Measurements from ENCODE around the gene CLDN19.

Gene CLDN19

DNA sequence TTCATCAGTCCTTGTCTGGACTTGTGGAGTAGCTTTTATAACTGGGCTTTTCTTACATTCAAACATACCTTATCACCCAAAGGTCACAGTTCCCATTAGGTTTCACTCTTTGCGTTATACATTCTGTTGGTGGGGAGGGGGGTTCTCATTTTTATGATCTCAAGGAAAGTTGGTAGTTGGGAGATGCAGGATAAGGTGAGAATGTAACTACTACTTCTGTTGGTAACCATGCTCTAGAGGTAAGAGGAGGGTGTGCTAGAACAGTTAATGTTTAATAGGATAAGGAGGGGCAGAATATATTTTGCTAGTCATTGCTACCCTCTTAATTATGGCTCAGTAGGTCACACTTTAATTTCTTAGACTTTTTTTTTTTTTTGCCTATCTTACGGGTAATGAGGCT, 47.1 kb downstream of the CLDN19 start:
- no peak for DNase-seq

DNA sequence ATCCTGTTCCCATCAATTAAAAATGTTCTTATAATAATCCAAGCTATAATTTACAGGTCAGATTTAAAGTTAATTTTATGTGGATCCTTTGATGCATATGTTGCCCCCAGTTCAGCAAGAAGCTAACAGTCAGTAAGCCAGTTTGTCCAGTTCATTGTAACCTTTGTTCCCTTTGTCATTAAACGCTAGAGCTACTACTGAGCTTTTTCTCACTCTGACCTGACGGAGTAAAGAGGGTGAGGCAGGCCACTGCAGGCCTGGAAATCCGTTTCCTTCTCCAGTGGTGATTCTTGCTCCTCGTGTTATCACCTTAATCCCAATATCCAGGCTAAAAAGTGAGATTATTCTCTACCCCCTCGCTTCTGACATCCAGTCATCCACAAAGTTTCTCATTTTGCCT, 47.6 kb downstream of the CLDN19 start:
- DNase-seq, result no peak

DNA sequence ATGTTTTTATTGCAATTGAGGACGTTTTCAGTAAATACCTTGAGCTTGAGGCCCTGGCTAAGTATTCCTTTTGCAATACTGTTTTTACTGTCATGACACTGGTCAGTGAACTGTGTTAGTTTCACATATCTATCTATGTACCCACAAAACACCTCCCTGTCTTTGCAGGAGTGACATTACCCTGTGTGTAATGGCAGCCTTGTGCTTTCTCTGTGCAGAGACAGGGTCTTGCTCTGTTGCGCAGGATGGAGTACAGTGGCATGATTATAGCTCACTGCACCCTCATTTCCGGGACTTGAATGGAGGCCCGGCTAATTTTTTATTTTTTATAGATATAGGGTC, 48.9 kb downstream of the CLDN19 start:
- no peak for DNase-seq

DNA sequence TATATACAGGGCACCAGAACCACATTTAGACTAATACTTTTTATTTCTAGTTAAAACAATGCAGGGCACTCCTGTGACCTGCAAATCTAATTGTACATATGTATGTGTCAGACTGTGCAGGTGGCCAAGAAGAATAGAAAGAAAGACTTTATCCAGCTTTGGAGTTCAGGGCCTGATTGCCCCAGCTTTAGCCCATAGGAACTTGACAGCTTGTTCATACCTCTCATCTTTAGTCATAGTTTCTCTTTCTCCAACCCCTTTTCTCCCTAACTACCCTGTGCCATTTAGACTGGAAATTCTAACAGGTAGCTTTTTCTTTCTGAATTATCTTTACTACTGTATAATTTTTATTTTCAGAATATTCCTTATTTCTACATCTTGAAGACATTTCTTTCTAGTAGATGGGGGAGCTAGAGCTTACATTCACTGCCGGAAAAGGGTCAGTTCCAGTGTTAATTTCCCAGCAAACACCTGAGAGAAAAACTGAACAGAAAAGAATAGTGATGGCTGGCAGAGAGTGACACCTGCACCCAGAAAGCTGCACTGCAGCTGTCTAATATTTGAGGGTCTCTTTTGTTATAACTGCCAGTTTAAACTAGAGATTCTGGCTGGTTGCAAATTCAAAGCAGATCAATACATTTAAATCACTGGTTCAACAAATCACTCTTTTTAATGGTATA, 49.4 kb downstream of the CLDN19 start:
- DNase-seq, result no peak

DNA sequence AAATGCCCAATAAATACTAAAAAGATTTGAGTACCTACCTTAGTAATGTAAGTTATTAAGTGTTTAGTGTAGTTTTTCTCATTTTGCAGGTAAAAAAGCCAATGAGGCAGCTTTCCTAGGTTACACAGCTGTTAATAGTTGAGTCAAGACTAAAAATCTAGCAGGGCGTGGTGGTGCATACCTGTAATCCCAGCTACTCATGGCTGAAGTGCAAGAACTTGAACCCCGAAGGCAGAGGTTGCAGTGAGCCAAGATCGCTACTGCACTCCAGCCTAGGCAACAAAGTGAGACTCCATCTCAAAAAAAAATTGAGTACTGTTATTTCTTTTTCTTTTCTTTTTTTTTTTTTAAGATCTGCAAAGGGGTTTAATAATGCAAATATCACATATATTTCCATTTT, 50.1 kb downstream of the CLDN19 start:
- DNase-seq, result no peak

DNA sequence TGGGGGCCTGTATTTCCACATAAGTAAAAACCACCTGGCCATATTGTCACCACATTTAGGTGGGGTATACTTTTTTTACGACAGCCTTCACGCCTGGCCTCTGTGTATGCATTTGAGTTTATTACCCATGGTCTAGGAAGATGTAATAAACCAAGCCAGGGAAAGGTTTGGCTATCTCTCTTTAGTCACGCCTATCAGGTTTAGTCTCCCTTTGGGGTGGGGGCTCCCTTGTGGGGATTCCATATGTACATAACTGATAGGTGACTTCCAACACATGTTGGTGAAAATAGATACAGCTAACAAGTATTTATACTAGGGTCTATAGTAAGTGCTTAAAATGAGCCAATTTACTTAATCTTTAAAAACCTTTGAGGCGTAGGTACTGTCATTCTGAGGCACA, 53.6 kb downstream of the CLDN19 start:
- no peak for DNase-seq

DNA sequence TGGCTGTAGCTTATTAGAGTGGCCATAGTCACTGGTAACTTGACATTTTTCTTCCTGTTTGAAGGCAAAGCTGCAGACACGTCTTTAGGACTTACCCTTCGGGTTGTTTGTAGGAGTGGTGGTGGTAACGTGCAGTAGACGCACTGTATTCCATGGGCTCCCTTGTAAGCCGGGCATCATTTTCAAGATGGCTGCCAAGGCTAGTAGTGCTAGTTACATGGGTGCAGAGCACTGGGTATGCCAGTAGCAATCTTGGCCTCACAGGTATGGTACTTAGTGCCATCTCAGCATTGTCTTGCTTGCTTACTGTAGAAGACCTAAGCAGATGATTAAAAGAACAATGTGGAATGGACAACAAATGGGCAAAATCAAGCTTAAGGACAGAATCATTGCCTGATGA, 55.9 kb downstream of the CLDN19 start:
- DNase-seq, result no peak
